Smooth muscle cell (in vitro differentiated cells): ENCODE data around the gene MAP4. TPM values are rescaled to one million over a fixed set of nuclear protein-coding genes. Genes with fewer than 3 reads are reported as not detected.

Experiments used
- DNase-seq: peaks from one replicate; lab custom pipeline; 2025; ENCODE audit not compliant: unreplicated experiment; lab: John Stamatoyannopoulos, UW
- H2AFZ ChIP-seq: fragments of 200-600 bp; sonication (generic); 2 replicates; pipeline ENCODE4 v1.6.0; 2016; ENCODE audit warnings: antibody characterized with exemption, low read depth, mild to moderate bottlenecking
- H3F3A ChIP-seq: fragments of 200-600 bp; sonication (generic); 2 replicates; pipeline ENCODE4 v1.6.0; 2017; ENCODE audit warnings: antibody characterized with exemption, low read depth
- H3K27ac ChIP-seq: fragments of 200-600 bp; sonication (generic); 2 replicates; pipeline ENCODE4 v1.5.1; 2016; ENCODE audit warnings: low read depth, mild to moderate bottlenecking
- H3K27me3 ChIP-seq: fragments of 200-600 bp; sonication (generic); 2 replicates; pipeline ENCODE4 v1.6.1; 2016; ENCODE audit warnings: low read depth, mild to moderate bottlenecking
- H3K36me3 ChIP-seq: fragments of 200-600 bp; sonication (generic); 2 replicates; pipeline ENCODE4 v1.5.1; 2016; ENCODE audit warnings: low read depth
- H3K4me1 ChIP-seq: fragments of 200-600 bp; sonication (generic); 2 replicates; pipeline ENCODE4 v1.5.1; 2016; ENCODE audit warnings: low read depth
- H3K4me2 ChIP-seq: fragments of 200-600 bp; sonication (generic); 2 replicates; pipeline ENCODE4 v1.6.0; 2016; ENCODE audit warnings: mild to moderate bottlenecking
- H3K4me3 ChIP-seq: fragments of 200-600 bp; sonication (generic); 2 replicates; pipeline ENCODE4 v1.5.1; 2016; ENCODE audit warnings: mild to moderate bottlenecking
- H3K79me2 ChIP-seq: fragments of 200-600 bp; sonication (generic); 2 replicates; pipeline ENCODE4 v1.6.0; 2016; ENCODE audit warnings: low read depth, mild to moderate bottlenecking
- H3K9ac ChIP-seq: fragments of 200-600 bp; sonication (generic); 2 replicates; pipeline ENCODE4 v1.6.0; 2016; ENCODE audit warnings: low read depth
- H3K9me3 ChIP-seq: fragments of 200-600 bp; sonication (generic); replicated peaks from 2 replicates; pipeline ENCODE4 v1.5.1; 2016; ENCODE audit warnings: low read depth
- H4K20me1 ChIP-seq: fragments of 200-600 bp; sonication (generic); 2 replicates; pipeline ENCODE4 v1.6.0; 2016; ENCODE audit warnings: low read depth
- WGBS: methylation state at CpG from one replicate; pipeline ENCODE4 v1.1.7; 2016; ENCODE audit warnings: low lambda C conversion rate; 5-methylcytosine and 5-hydroxymethylcytosine counted together
- polyA plus RNA-seq: library from polyadenylated mRNA; unstranded; fragments of >200 nt; fragmentation: Nextera tagmentation; extraction: Ambion mirVana; gene quantifications from 2 replicates; pipeline ENCODE4 v1.2.1, GENCODE V29; 2016
- total RNA-seq: library from RNA; depleted of rRNA; stranded (reverse); fragments of >200 nt; gene quantifications from 2 replicates; pipeline ENCODE4 v1.2.3, GENCODE V29; 2014
- TF ChIP-seq, protein P1 (sequence below): fragments of 200-600 bp; sonication (generic); IDR thresholded peaks from 2 replicates; pipeline ENCODE4 v1.5.1; 2017; ENCODE audit warnings: borderline replicate concordance, mild to moderate bottlenecking, antibody characterized with exemption; ENCODE audit not compliant: insufficient read depth, poor library complexity, severe bottlenecking

MAP4 gene
- total and polyA plus RNA-seq, 2 experiments from 2014 or later = 114 to 166 TPM

- Histone ChIP-seq H2AFZ (no peak overlapping the region), H4K20me1 (peaks cover 100% of the 10 kb centered on the region), H3K27me3 (no peaks in the 10 kb centered on the region), H3K9ac (peak overlapping the region; percentile 48), H3F3A (peaks cover 34% of the 10 kb centered on the region), H3K9me3 (no peaks in the 10 kb centered on the region), H3K4me1 (peaks cover 12% of the 10 kb centered on the region), H3K36me3 (no peaks in the 10 kb centered on the region), H3K79me2 (peaks cover 99% of the 10 kb centered on the region), H3K4me3 (no peak overlapping the region), H3K27ac (peak overlapping the region; percentile 76), H3K4me2 (no peak overlapping the region)
- DNase-seq = no peak
- 42% methylated on average over 2 of the region's 2 CpGs for whole genome bisulfite sequencing
- TF ChIP-seq, protein P1, sequence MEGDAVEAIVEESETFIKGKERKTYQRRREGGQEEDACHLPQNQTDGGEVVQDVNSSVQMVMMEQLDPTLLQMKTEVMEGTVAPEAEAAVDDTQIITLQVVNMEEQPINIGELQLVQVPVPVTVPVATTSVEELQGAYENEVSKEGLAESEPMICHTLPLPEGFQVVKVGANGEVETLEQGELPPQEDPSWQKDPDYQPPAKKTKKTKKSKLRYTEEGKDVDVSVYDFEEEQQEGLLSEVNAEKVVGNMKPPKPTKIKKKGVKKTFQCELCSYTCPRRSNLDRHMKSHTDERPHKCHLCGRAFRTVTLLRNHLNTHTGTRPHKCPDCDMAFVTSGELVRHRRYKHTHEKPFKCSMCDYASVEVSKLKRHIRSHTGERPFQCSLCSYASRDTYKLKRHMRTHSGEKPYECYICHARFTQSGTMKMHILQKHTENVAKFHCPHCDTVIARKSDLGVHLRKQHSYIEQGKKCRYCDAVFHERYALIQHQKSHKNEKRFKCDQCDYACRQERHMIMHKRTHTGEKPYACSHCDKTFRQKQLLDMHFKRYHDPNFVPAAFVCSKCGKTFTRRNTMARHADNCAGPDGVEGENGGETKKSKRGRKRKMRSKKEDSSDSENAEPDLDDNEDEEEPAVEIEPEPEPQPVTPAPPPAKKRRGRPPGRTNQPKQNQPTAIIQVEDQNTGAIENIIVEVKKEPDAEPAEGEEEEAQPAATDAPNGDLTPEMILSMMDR = no peak
Observed at GRCh38 chr3:48034000-48034516, 17.8 kb upstream of the MAP4 start.

GRCh38 chr3:48030188-48030587 is 14.0 kb upstream of the MAP4 start:
- TF ChIP-seq, protein P1 = no peak
- H2AFZ ChIP-seq = no peak overlapping the region
- peaks cover 6% of the 10 kb centered on the region for H3K4me1 ChIP-seq
- H3K36me3 ChIP-seq = no peaks in the 10 kb centered on the region
- H3K9me3 ChIP-seq = no peaks in the 10 kb centered on the region
- no peak overlapping the region for H3K27ac ChIP-seq
- H3K27me3 ChIP-seq = no peaks in the 10 kb centered on the region
- peaks cover 100% of the 10 kb centered on the region for H4K20me1 ChIP-seq
- H3F3A ChIP-seq = peaks cover 10% of the 10 kb centered on the region
- H3K4me2 ChIP-seq = no peak overlapping the region
- H3K9ac ChIP-seq = no peak overlapping the region
- WGBS = 90% methylated on average over 3 of the region's 3 CpGs
- H3K79me2 ChIP-seq = peaks cover 100% of the 10 kb centered on the region
- no peak for DNase-seq
- H3K4me3 ChIP-seq = no peak overlapping the region

DNA sequence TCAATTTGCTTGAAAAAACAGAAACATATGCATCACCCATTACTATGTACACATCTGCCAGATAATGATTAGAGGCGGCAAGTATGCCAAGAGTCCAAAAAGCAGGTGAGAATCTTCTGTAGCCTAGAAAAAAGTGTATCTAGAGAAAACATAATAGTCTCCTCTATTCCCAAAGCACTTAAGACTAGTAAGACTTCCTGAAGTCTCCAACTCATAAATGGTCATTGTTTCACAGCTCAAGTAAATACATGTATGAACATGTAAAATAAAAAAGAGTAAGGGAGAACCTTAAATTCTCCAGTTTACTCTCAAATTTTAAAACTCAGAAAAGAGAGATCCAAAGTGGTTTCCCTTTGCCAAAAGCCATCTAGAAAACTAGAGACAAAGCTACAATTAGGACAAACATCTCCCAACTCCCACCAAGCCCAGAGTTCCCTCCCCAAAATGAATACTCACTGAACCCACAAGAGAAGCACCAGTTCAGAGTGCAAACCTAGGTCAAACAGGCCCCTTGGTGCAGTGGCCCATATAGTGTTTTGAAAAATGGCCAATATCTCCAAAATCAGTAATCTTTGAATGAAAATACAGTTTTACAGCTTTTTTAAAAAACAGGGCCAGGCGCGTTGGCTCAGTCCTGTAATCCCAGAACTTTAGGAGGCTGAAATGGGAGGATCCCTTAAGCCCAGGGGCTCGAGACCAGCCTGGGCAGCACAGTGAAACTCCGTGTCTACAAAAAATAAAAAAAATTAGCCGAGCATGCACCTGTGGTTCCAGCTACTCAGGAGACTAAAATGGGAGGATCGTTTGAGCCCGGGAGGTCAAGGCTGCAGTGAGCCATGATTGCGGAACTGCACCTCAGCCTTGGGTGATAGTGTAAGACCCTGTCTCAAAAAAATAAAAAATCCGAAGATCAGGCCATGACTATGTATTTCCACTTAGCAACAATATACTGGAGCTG is 11.0 kb upstream of the MAP4 start:
- TF ChIP-seq, protein P1 = no peak
- WGBS = 87% methylated on average over 10 of the region's 10 CpGs
- peaks cover 13% of the 10 kb centered on the region for H3K4me1 ChIP-seq
- no peaks in the 10 kb centered on the region for H3K36me3 ChIP-seq
- H3K4me3 ChIP-seq = no peak overlapping the region
- H3F3A ChIP-seq = peaks cover 18% of the 10 kb centered on the region
- H3K4me2 ChIP-seq = no peak overlapping the region
- H3K79me2 ChIP-seq = peaks cover 100% of the 10 kb centered on the region
- H3K9ac ChIP-seq = no peak overlapping the region
- no peak for DNase-seq
- H3K9me3 ChIP-seq = no peaks in the 10 kb centered on the region
- H2AFZ ChIP-seq = no peak overlapping the region
- no peaks in the 10 kb centered on the region for H3K27me3 ChIP-seq
- peak overlapping the region; percentile 30 for H3K27ac ChIP-seq
- H4K20me1 ChIP-seq = peaks cover 100% of the 10 kb centered on the region
